Amniotic epithelial cell (primary cell): ENCODE results near the gene C4orf50.

Experiments used
- DNase-seq: peaks from one replicate; pipeline ENCODE4 v3.0.0-alpha.2; 2010; ENCODE audit warnings: low read depth

C4orf50 gene

DNA sequence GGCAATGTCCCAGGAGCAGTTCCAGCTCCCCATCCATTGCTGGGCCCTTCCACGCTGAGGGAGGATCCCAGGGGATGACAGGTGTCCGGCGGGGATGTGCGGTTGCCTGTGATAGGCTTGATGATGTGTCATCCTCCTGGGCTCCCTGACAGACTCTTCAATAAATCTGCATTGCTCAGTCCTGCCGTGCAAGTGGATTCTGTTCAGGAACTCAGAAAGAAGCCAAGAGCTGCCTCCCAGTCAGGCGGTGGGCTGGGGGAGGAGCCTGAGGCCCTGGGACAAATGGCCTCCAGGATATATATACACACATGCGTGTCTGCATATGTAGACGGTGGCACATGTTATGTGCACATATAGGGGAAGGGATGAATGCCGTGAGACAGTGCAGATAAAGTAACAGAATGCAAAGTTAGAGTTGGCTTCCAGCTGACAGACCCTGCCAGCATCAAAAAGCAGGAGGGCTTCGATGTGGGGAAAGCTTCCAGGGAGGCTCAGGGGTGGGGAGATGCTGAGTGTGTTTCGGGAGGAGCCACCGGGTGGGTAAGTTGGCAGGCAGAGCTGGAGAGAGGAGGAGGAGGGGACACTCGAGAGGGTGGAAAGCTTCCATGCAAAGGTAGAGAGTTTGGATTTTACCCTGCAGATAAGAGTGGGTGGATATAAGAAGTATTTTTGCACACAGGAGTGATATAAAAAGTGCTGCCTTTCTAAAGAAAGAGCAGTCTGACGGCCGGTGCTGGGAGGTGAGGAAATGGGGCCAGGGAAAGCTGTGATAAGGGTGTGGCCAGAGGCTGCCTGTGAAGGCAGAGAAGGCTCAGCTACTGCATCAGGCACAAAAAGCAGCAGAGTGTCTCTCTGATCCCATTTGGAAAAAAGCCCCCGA is 96.9 kb downstream of the C4orf50 start:
- DNase-seq = no peak

DNA sequence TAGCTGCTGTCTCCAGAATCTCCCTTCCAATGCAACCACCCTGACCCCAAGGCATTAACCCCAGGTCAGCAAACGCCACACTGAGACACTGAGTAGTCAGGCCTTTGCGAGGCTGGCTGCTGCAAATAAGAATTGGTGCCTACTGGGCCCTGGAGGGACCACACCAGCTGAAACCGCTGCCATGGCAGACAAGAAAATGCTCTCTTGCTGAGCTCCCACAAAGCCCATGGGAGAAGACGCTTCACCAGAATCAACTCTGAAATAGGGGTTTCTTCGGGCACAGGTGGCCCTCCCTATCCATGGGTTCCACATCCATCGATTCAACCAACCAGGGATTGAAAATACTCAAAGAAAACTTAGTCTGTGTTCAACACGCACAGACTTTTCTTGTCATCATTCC is 98.7 kb downstream of the C4orf50 start:
- no peak for DNase-seq

DNA sequence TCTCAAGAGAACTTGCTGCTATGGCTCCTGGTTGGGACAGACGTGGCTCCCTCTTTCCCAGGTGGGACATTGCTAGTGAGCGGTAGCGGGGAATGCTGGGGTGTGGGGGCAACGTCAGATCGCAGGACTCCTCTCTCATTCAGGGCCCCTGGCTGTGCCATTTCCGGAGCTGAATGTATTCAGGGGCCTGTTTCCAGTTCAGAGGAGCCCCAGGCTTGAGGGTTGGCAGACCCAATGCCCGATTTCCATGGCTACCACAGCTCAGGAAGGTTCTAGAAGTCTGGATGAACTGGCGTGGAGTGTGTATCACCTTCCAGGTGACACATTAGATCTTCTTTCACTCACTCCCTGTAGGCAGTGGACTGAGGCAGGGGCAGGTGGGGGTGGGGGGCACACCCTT is 99.2 kb downstream of the C4orf50 start:
- DNase-seq = no peak

DNA sequence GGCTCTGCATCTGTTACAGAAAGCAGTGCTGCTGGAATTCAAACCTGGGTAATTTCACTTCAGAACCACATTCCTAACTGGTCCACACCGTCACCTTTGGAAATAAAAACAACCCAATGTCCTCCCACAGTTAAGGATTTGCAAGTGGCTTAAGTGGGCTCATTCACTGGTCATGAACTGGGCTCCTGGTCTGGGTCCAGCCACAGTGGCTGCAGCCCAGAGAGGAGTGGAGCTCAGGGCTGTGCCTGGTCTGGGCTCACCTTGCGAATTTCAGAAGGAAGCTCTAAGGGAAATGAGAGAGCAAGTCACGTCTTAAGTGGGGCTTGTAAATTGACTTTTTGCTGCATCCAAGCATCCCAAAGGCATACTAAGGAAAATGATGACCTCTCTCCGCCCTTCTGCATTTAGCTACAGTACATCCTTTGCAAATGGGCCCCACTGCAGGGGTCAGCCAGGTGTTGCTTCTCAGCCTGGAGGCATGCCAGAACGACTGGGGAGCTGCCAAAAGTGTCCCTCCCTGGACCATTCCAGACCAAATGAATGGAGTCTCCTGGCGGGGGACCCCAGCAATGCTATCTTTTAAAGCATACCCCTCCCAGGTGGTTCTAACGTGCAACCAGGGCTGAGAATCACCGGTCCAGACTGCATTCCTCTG is 99.8 kb downstream of the C4orf50 start:
- DNase-seq = no peak

DNA sequence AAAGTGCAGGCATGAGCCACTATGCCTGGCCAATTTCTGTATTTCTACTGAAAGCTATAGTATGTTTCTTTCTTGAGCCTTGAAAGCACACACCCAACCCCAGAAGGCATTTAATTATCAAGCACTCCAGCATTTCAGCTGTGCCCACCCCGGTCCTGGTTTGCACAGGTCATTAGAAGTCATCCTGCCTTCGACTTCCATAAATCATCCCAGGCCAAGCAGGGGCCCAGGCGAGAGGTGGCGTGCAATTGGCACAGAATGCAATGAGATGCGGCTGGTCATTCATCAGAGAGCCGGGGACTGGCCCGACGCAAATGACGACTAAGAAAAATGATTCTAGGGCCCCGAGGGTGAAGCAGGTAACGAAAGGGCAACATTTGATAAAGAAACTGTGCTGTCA is 100.6 kb downstream of the C4orf50 start:
- DNase-seq = no peak

DNA sequence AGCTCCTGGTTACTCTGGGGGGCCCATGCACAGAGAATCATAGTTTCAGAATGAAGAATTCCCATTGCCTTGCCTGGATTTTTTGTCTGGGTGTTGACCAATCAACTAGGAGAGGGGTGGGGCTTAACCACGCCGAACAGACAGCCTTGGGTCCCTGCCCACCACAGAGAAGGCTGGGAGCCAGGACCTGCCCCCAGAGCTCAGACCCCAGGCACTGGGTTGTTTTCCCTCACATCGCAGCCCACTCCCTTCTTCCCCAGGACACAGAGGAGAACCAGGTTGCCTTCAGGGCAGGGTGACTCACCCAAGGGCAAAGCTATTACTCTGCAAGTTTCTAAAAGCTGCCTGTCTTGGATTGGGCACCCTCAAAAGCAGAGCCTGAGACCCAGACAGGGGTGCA is 102.0 kb downstream of the C4orf50 start:
- DNase-seq = no peak

DNA sequence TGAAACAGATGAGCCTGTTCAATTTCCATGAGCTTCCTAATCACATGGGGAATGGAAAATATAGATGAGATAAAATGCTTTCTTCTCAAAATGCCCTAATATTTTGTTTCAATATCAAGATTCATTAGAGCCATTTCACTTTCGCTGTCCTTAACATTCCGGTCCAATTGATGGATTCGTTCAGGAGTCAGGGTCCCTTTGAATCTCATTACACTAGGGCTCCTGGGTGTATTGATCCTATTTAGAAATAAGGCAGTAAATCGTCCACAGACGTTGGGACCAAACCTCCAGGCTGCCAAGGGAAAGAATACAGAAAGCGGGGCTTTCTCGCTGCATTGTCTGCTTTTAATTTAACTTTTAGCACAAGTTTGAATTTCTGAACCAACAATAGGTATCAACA is 104.8 kb downstream of the C4orf50 start:
- no peak for DNase-seq

DNA sequence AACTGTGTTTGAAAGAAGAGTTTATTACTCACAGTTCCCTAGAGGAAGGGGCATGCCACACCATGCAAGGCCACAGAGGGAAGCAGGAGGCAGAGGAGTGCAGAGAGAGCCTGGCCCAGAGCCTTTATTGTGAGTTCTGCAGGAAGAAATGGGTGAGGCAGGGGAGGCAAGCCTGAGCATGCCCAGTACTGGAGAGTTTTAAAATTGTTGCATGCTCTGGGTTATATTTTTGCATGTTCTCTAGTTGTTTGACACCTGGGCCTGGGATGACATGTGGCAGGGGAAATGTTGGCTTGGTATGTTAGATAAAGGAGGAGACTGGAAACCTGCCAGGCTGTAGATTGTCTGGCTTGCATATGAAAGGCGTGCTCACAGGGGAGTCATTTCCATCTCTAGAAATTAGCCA is 105.6 kb downstream of the C4orf50 start:
- DNase-seq = no peak

DNA sequence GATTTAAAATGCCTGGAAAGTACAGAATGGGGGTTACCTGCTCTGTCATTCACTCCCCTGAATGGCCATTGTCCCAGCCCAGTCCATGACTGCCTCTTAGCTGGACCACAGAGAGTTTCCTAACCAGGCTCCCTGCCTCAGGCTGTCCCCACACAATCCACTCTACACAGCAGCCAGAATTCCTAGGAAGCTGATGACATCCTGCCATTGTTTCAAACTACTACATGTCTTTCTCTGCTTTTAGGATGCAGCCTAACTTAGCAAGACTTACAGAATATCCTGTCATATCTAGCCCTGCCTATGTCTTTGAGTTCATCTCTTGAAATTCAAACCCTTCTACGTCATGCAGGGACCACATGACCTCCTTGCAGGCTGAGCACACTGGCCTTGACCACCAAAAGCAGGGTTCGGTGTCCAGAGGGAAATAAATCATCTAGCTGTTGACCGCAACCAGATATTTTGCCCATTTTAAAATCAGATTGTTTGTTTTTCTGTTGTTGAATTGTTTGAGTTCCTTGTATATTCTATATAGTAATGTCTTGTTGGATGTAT is 109.3 kb downstream of the C4orf50 start:
- no peak for DNase-seq

DNA sequence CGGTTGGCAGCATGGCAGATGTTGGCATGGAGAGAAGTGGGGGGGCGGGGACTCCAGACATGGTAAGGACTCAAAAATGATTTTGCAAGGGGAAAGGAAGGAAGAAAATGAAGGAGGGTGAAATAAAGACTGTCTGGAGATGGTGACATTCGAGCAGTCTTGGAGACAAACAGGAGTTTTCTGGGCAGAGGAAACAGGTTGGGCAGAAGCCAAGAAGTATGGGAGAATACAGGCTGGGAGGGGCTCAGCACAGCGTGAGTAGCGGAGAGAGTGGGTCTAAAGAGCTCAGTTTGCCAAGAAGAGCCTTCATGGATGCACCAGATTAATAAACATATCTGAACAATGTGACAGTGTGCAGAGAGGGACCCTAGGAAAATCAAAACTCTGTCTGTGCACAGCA is 112.0 kb downstream of the C4orf50 start:
- no peak for DNase-seq

DNA sequence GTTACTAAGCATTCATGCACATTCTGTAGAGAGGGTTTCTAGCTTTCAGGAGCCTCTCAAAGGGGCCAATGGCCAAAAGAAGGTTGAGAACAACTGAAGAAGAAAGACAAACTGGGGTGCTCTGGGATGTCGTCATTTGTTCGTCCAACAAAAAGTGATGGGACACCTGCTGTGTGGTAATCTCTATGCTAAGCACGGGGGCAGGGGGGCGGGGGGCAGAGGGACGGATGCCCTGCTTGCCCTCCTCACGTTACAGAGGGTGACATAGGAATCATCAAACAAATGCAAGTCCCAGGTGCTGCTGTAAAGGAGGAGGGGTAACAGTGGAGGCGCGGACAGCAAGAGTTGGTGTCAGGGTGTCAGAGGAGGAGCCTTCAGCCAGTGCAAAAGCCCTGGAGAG is 112.5 kb downstream of the C4orf50 start:
- no peak for DNase-seq

DNA sequence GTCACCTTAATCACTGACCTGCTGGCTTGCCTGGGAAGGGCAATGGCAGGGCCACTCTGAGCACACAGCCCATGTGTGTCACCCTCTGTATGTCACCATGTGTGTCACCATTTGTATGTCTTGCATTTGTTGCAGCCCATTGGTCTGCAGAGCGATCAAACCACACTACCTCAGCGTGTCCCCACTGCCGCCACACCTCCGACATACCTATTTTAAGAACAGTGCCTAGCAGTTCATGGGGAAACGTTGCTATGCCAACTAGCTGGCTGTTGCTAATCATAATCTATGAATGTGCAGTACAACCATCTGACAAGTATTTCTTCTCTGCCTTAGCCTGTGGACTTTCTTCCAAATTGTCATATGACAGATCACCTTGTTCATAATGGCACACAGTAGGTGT is 117.4 kb downstream of the C4orf50 start:
- DNase-seq = no peak

DNA sequence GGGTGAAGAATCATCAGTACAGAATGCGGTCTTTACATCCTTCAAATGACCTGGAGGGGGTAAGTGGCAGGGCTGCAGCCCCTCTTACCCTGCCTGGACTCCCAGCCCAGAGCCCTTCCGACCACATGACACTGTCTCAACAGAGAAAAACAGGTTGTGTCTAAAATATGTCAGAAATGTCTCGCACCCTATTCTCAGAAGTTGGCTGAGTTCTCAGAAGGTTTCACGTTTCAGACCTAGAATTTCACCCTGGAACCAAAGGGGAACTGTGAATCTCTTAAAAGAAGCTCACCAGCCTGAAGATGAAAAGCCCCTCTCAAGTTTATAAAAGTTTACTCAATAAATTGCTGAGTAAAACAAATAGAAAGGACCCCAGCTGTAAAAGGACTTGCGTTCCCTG is 118.3 kb downstream of the C4orf50 start:
- no peak for DNase-seq

DNA sequence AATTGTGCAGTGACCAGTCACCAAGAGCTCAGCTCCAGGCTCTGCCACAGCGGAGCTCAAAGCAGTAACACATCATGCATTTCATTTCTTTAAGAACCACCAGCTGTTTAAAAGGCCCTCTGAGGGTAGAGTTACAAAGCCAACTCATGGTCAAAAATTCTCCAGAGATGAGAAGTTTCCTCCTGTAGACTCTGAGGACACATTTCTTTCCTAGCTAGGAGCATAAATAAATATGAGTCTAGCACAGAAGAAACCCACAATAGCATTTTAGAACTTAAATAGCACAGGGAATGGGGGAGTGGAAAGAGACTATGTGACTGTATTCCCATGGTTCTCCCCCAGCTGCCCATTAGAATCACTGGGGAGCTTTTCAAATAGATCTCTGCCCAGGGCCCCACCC is 118.8 kb downstream of the C4orf50 start:
- no peak for DNase-seq

DNA sequence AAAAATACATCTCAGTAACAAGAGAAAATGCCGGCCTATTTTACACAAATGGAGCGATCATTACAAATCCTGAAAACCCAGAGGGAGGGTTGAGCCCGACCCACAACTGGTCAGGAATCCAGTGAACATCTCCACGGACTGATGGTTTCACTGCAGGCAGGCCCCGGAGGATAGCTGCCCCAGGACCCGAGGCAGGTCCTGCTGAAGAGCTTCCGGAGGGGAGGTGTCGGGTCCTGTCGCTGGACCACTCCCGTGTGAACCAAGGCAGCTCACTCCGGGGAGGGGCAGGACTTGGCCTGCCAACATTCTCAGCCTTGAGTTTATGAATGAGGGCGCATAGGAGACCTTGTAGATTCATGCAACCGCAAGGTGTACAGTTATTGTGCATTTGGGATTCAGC is 120.6 kb downstream of the C4orf50 start:
- DNase-seq = no peak

DNA sequence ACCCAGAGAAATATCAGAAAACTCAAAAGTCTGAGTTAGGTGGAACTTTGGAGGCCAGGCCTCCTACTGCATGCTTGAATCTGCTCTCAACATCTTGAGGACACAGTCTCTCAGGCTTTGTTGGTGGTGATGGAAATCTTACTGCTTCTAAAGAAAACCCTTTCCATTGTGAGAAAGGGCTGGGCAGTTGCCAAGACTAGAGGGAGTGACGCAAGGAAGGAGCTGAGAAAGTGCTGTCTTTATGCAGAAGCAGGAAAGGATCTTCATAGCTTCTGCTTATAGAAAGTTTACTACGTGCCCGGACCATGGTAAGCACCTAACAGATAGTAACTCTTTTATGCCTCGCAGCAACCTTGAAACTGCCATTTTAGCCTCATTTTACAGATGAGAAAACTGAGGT is 122.9 kb downstream of the C4orf50 start:
- DNase-seq = no peak

DNA sequence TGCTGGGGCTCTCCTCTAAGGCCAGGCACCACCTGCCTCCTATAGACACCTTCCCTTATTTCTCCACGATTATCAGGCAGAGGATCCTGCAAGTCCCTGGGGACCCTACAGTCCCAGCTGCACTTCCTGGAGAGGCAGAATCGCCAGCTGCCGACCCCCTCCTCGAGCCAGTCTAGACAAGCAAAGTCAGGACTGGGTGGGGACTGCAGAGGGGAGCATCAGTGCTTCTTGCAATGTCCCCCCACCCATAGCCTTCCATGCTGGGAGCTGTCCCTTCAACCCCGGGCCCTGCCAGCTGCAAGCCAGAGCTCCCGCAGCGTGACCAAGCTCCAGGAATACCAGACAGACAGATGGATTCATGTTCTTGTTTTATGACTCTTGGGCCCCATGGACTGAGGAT is 124.0 kb downstream of the C4orf50 start:
- DNase-seq = no peak

DNA sequence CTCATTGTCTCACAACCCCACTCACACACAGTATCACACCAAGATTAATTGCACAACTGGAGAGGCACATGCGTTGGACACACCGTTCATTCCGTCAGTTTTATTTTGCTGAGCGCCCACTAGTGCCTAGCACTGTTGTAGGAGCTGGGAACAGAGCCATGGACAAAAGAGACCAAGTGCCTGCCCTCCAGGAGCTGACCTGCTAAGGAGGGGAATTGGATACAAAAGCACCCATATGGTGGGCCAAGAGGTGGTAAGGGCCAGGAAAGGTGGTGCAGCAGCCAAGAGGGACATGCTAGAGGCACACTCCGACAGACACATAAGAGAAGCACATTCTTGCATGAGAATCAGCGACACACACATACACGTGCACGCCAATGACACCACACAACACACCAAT is 124.6 kb downstream of the C4orf50 start:
- DNase-seq = no peak

DNA sequence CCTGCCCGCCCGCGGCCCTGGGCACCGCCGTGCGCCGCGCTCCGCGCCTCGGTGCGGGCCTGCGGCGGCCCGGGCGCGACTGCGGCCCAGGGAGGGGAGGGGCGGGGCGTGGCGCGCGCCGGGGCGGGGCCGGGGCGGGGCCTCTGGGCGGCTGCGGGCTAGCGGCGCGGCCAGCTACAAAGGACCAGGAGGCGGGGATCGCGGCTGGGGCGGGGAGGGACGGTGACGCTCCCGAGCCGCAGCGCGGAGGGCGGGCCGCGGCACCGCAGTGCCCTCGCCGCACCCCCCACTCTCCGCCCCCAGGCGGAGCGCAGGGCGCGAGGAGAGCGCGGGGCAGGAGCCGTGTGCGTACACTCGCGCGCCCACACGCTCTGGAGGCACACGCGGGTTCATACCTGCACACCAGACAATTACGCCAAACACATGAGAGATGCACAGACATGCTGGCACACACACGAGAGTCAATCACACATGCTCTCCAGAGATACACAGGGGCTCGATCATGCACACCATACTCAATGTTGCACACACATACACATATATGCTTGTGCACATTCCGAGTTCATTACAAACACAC is 125.1 kb downstream of the C4orf50 start, which contains the start of gene CRMP1:
Gene CRMP1 (minus strand): TSS at position 83 of the 577 bp plus-strand sequence. CDS start 117 bp downstream, outside the sequence.
- DNase-seq = no peak

DNA sequence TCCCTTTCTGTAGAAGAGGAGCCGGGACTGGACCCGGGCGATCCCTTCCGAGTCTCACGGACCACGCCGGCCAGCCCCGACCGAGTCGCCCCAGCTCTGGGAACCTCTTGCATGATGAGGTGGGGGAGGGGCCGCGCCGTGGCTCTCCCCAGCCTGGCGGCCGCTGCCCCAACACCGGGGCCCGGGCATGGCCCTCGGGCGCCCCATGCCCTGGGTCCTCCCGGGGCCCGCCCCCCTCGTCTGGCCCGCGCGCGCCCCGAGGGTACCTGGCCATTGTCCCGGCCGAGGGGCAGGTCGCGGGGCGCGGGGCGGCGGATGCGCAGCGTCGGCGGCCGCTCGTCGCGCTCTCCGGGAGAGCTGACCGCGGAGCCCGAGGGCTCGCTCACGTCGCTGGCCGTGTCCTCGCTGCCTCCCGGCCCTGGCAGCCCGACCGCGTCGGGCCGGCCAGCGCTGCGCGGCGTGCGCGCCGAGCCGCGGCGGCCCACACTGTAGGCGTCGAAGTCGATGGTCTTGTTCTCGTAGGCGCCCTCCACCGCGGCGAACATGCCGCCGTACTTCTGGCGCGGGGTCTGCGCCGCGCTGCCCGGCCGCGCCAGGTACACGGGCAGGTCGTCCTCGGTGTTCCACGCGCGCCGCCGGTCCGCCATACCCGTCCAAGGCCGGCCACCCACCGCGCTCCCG is 125.8 kb downstream of the C4orf50 start:
- no peak for DNase-seq

DNA sequence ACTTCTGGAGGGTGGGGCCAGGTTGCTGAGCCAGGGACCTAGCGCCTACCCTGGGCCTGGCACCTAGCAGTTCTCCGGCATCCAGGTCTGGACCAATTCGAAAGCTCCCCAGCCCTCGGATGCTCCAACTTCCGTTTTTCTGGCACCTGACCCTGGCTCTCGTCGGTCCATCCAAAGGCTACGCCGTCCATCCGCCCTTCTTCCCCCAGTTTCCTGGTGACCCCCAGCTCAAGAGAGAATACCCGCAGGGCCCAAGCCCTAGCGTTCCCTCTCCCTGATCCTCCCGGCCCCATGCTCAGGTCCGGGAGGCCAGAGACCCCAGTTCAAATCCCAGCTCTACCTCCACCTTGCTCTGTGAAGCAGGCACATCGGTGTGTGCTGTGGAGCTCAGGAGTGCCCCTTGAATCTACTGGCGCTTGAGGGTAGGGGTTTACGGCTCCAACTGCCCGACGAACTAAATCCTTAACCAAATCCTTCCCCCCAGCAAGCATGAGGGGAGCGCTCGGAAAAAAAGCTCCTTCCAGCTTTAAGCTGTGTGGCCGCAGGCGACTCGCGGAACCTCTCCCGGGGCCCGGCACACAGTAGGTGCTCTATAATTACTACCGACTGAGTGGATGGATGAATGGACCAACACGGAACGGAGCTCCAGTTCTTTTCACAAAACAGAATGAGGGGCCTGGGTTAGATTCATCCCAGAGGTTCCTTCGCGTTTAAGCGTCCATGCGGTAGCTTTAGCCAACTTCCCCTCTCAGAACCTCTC is 126.5 kb downstream of the C4orf50 start:
- DNase-seq = no peak
